HG03025 (cell line): ENCODE measurements around the gene APOBEC3A.
"Not testable (repeated sequence)": the region's sequence is repeated elsewhere in the genome, so short reads cannot be mapped to it uniquely, and the experiment has no call there.

Source experiments
- ATAC-seq: cut with Tn5 transposase; IDR thresholded peaks from one replicate; pipeline ENCODE4 v1.9.1; 2021; ENCODE audit warnings: mild to moderate bottlenecking, moderate library complexity; ENCODE audit not compliant: unreplicated experiment, low FRiP score

Gene APOBEC3A

DNA sequence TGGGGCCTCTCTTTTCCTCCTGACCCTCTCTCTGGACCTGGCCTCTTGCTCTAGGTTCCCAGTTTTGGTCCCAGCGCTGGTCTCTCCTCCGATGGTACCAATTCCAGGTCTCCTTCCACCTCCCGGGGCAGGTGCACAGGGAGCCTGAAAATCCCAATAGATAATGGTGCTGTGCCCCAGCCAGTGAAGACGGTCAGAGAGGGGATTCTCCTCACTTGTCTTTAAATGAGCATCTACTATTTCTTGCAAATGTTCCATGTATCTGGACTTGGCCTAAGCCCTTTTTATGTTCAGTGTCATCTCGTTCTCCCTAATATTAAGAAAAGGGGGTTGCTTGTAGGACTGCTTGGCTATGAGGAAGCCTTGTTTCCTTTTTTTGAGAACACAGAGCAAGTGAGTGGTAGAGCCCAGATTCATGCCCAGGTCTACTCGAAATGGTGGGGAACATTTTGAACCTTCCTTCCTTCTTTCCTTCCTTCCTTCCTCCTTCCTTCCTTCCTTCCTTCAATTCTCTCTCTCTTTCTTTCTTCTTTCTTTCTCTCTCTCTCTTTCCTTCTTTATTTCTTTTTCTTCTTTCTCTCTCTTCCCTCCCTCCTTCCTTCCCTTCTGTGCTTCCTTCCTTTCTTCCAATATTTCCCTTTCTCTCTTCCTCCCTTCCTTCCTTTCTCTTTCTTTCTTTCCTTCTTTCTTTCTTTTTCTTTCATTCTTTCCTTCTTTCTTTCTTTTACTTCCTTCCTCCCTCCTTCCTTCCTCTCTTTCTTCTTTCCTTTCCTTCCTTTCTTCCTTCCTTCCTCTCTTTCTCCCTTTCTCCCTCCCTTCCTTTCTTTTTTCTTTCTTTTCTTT lies 620 bp downstream of the APOBEC3A start:
- ATAC-seq: no peak

DNA sequence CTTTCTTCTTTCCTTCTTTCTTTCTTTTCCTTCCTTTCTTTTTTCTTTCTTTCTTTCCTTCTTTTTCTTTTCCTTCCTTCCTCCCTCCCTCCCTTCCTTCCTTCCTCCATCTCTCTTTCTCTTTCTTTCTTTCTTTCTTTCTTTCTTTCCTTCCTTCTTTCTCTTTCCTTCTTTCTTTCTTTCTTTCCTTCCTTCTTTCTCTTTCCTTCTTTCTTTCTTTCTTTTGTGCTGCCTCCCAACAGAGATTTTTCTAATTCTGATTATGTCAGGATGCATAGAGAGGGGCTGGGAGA lies 1.2 kb downstream of the APOBEC3A start:
- not testable (repeated sequence) for ATAC-seq

DNA sequence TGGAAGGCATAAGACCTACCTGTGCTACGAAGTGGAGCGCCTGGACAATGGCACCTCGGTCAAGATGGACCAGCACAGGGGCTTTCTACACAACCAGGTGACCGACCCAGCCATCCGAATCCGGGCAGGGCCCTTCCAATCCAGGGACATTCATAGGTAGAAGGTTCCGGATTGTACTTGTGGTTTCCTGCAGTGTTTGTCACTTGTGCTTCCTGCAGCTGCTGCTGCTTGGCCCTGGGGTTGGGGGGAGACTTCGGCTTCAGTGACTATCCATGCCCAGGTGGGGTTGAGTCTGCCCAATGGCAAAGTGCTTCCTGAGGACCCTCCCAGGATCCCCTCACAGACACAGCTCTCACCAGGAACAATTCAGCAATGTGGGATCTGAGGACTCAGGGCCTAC lies 2.2 kb downstream of the APOBEC3A start:
- no peak for ATAC-seq

DNA sequence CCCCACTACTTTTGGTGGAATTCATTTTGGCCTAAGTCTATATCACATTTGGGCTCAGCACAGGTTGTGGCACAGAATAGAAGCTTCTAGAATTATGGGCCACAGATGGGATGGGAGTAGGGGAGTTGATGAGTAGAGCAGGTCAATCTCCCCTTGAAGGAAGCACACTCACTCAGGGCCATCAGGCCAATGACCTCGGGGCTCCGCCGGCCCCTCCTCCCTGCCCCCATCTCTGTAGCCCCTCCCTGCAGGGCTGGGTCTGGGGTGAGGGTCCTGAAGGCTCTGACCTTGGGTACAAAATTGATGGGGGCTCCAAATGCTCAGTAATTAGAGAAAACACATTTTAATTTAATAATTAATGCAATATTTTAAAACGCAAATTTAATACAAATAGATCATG lies 3.3 kb downstream of the APOBEC3A start:
- ATAC-seq: not testable (repeated sequence)

DNA sequence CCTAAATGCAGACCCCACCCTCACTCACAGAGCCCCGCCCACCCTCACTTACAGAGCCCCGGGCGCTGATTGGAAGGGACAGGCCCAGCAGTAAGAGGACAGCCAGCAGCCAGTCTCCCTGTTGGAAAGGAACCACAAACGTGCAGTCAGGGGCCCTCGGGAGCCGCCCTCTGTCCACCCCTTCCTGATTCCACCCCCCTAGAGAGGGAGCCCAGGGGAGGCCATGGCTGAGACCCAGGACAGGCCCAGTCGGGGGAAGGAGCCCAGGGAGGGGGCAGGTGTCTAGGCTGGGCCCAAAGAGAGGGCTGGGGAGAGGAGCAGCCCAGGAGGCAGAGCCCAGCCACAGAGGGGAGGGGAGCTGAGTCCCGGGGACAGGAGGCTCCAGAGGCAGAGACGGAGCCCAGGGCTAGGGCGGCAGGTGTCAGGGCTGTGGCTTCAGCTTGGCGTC lies 5.9 kb downstream of the APOBEC3A start:
- not testable (repeated sequence) for ATAC-seq

GRCh38 chr22:38963872-38964271 lies 6.5 kb downstream of the APOBEC3A start:
- ATAC-seq: no peak

DNA sequence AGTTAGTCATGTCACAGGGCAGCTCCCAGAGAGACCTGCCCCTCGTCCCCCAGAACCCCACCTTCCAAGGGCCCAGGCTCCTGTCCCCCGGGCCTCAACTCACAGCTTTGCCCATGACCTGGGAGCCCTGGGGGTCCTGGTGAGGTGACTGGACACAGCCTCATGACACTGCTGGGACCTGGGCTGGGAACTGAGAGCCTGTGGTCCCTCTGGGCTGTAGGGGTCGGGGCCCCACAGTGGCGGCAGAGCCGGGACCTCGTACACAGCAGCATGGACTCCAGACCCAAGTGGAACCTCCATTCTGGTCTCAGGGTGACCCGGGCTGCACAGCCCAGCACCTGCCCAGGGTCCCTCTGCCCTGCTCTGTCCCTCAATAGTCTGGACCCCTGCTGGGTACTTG lies 6.9 kb downstream of the APOBEC3A start:
- ATAC-seq: no peak

- ATAC-seq: no peak
Observed at GRCh38 chr22:38964989-38965388, 7.6 kb downstream of the APOBEC3A start.

DNA sequence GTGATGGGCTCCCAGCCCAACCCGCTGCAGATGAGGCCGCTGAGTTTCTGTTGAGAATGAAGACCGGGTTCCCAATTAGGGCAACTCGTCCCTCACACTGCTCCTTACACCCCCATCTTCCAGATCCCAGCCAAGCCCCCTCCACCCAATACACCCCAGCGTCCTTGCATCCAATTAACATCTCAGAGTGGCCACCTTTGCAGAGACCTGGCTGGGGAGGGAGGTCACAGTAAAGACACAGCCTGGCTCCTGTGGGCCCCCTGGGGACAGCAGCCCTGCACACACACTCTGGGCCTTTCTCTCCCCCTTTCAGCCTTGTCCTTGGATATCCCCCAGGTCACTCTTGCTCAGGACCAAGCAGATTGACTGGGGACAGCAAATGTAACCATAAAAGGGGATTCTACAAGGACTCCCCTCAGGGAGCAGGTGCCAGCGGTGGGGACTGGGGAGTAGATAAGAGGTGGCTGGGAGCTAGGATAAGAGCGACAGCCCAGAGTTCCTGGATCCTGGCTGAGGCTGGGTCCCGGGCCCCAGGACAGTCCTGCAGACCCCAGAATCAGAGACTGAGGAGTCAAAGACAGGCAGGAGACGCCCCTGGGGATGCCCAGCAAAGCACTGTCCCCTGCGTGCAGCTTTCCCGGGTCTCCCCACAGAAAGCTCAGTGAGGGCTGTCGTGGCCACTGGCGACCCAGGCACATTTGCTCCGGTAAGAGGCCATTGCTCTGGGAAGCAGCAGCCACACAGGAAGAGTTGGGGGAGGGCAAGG lies 8.4 kb downstream of the APOBEC3A start:
- no peak for ATAC-seq

DNA sequence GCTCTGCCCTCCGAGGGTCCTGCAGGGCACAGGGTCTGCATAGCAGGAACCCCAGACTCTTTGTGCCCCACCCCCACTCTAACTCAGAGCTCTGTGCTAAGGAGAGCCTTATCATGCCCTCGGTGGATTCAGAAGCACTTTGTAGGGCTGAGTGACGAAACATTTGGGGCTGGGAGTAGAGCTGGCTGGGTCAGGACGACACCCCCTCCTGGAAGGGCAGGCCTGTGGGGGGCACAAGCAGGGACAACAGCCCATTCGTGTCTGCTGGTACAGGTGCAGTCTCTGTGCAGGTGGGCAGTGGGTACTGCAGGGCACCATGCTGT lies 8.9 kb downstream of the APOBEC3A start:
- no peak for ATAC-seq

DNA sequence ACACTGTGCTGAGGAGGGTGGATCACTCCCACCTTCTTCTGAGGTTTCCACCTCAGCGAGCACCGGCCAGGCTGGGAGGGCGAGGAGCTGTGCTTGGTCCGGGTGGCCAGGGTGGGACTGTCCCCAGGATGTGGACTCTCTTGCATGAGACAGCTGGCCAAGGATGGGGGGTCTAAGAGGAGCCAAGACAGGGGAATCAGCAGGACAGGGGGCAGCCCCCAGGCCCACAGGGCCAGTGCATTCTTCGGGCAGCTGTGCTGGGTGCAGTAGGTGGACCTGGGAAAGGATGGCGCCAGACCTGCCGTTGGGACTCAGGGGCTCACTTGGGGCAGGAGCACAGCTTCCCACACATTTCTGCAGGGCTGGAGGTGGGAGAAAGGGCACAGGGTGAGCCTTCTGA lies 9.5 kb downstream of the APOBEC3A start:
- no peak for ATAC-seq

- ATAC-seq: no peak
Observed at GRCh38 chr22:38967451-38968450, 10.3 kb downstream of the APOBEC3A start.

- ATAC-seq: no peak
Observed at GRCh38 chr22:38968801-38969200, 11.4 kb downstream of the APOBEC3A start.

DNA sequence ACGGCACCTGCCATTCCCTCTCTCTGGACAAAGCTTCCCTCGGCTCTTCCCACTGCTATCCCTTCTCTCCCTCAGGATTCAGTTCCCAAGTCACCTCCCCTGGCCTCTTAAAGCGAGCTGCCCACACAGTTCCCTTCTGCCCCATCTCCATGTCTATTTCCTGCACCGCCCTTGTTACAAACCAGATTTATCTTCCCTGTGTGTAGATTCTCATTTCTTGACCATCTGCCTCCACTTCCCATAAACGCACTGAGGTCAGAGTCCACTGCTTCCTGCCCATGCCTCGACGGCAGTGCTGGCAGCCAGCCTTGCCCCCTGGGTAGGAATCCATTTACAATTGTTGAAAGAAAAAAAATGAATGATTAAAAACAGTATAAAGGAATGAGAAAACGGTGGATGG lies 13.1 kb downstream of the APOBEC3A start:
- ATAC-seq: no peak

DNA sequence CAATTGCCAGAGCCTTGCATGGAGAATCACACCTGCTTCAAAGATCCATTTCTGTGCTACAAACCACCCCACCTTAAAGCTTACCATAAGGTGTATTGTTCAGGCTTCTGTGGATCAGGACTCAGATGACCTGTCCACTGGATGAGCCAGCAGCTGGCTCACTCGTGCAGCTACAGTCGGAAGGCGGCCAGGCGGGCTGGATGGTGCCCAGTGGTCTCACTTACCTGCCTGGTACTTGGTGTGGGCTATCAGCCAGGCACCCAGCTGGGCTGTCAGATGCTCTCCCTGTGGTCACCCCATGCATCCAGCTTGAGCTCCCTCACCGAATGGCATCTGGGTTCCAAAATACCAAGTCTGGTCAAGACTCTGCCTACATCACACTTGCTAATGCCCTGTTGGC lies 13.8 kb downstream of the APOBEC3A start:
- ATAC-seq: no peak

DNA sequence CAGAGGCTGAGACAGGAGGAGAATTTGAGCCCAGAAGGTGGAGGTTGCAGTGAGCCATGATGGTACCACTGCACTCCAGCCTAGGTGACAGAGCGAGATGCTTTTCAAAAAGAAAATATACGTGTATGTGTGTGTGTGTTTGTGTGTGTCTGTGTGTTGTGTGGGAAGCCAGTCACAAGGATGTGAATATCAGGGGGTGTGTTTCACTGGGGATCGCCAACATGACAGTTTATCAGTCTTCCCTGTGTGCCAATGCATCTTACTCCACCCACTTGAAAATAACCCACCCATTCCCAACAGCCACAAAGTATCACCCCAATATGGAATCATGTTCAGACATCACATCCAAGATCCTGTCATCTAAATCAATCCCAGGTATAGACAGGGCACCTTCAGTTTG lies 14.4 kb downstream of the APOBEC3A start:
- ATAC-seq: no peak

DNA sequence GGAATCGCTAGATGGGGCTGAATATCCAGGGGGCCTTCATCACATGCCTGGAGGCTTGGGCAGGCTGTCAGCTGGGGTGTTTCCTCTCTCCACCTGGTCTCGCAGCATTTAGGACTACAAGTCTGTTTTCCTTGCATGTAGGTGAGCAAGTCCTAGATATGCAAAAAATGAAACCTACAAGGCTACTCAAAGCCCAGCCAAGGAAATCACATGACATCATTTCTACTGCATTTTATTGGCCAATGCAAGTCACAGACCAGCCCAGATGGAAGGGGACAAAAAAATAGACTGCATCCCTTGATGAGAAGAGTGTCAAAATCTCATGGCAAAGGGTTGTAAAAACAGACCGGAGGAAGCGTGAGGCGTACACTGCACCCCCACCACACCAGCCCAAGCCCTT lies 15.1 kb downstream of the APOBEC3A start:
- ATAC-seq: no peak

- no peak for ATAC-seq
Observed at GRCh38 chr22:38973289-38974169, 16.1 kb downstream of the APOBEC3A start.

DNA sequence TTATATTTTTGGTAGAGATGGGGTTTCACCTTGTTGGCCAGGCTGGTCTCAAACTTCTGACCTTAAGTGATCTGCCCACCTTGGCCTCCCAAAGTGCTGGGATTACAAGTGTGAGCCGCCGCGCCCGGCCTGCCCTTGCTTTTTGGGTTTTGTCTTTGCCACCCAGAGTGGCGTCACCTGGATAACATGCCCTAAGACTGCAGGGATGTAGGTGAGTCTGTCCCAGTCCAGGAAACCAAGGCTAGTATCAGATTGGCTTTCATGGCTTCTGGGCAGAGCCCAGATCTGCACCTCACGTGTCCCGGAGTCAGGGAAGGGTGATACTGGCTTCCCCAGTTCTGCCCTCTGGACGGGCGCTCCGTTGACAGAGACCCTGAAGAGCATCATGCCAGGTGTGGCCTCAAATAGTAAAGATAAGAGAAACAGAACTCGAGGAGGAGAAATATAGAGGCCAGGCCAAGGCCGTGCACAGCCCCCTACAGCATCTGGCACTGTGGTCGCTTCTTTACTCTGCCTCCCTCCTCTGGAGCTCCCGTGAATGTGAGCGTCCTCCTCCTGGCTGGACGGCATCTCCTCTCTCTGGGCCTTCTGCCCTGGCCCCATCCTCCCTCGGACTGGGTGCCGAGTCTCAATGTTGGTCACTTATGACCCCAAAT lies 16.9 kb downstream of the APOBEC3A start:
- no peak for ATAC-seq

DNA sequence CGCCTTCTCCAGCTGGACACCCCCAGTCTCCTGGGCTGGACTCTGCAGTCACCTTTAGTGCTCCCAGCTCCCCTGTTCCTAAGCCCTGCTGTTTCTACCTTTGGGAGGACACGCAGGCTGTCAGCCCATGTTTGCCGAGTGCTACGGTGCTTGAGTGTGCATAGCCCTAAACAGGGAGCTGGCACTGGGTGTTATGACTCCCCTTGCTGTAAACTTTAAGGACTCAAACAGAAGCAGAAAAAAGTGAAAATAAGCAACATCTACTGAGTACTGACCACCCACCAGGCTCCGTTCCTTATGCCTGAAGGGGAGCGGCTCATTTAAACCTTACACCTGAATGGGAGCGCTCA lies 17.4 kb downstream of the APOBEC3A start:
- no peak for ATAC-seq
